Transverse colon (tissue), 4 donors: ENCODE results near the gene CDKN2C. TPM values are rescaled to one million over a fixed set of nuclear protein-coding genes. Genes with fewer than 3 reads are reported as not detected.
A peak's percentile ranks its signal among the peaks of the same experiment; 100 is the strongest.

ENCODE experiments used
- DNase-seq: peaks from one replicate; pipeline ENCODE4 v3.0.0-alpha.2; 2019
- H3K27ac ChIP-seq, 4 donors: fragments of 200-600 bp; sonication (generic); 2 replicates each; pipeline ENCODE4 v1.5.1; 2016 to 2018; ENCODE audit warnings: inconsistent platforms in 4 of 4
- H3K27me3 ChIP-seq: fragments of 200-600 bp; sonication (generic); 2 replicates; pipeline ENCODE4 v1.5.1; 2017; ENCODE audit warnings: inconsistent platforms
- H3K36me3 ChIP-seq, 4 donors: fragments of 200-600 bp; sonication (generic); 2 replicates each; pipeline ENCODE4 v1.5.1; 2017 to 2019; ENCODE audit warnings: inconsistent platforms in 4 of 4
- H3K4me1 ChIP-seq, 4 donors: fragments of 200-600 bp; sonication (generic); 2 replicates each; pipeline ENCODE4 v1.5.1; 2017 to 2020; ENCODE audit warnings: inconsistent platforms in 4 of 4
- H3K4me3 ChIP-seq, 4 donors: fragments of 200-600 bp; sonication (generic); 1 replicate in 1 of 4; 2 replicates in 3 of 4; pipeline versions ENCODE4 v1.5.1 to v1.6.1; 2017 to 2019; ENCODE audit warnings: inconsistent platforms in 4 of 4
- H3K9me3 ChIP-seq, 2 donors: fragments of 200-600 bp; sonication (generic); 2 replicates each; pipeline ENCODE4 v1.5.1; 2017 to 2019; ENCODE audit warnings: inconsistent platforms in 2 of 2
- EP300 ChIP-seq: sonication (generic); formaldehyde crosslinking; IDR thresholded peaks from one replicate; pipeline ENCODE4 v1.6.1; 2017; ENCODE audit warnings: antibody characterized with exemption, low read depth
- POLR2A ChIP-seq: fragments of 450-650 bp; IDR thresholded peaks from one replicate; pipeline ENCODE4 v1.6.1; 2016; ENCODE audit warnings: antibody characterized with exemption, mild to moderate bottlenecking, moderate library complexity
- POLR2AphosphoS5 ChIP-seq, 3 donors: sonication (generic); formaldehyde crosslinking; IDR thresholded peaks; one replicate each; pipeline ENCODE4 v1.6.1; 2016; ENCODE audit warnings: antibody characterized with exemption in 3 of 3
- WGBS, 2 donors: methylation state at CpG; one replicate each; pipeline ENCODE4 v1.1.5; 2018; ENCODE audit warnings: low coverage in 1 of 2; 5-methylcytosine and 5-hydroxymethylcytosine counted together
- in situ Hi-C, 4 donors: fragments of 200-750 bp; cut with MboI; loops; one replicate each; pipeline versions ENCODE4 v1.15.0 to v1.15.1; 2017; ENCODE audit warnings: low sequenced_read_pairs in 3 of 4, low pct_ligation_motif_present in 1 of 4, low pct_unique_long_range_greater_than_20kb in 1 of 4
- intact Hi-C: fragments of 100-400 bp; cut with DNase I; formaldehyde crosslinking; loops from one replicate; pipeline ENCODE4 v1.15.1; 2023; ENCODE audit warnings: low total_unique reads
- total RNA-seq, 4 donors: library from RNA; depleted of rRNA; stranded (reverse); fragments of >200 nt; gene quantifications; one replicate each; pipeline ENCODE4 v1.1.0, GENCODE V29; 2016
- TF ChIP-seq, protein P1 (sequence below), 5 experiments: fragments of 200-600 bp in 3 of 5; fragments of 450-650 bp in 2 of 5; sonication (generic) in 3 of 5; IDR thresholded peaks; 1 replicate in 2 of 5; 2 replicates in 3 of 5; pipeline ENCODE4 v1.5.1; 2016 to 2017; ENCODE audit warnings: antibody characterized with exemption in 5 of 5, inconsistent platforms in 3 of 5, mild to moderate bottlenecking in 2 of 5, moderate library complexity in 1 of 5

CDKN2C gene
- total RNA-seq, 4 donors from 2014 or later, result 6.7 to 10.3 (median 7.4) TPM; not detected in 1

DNA sequence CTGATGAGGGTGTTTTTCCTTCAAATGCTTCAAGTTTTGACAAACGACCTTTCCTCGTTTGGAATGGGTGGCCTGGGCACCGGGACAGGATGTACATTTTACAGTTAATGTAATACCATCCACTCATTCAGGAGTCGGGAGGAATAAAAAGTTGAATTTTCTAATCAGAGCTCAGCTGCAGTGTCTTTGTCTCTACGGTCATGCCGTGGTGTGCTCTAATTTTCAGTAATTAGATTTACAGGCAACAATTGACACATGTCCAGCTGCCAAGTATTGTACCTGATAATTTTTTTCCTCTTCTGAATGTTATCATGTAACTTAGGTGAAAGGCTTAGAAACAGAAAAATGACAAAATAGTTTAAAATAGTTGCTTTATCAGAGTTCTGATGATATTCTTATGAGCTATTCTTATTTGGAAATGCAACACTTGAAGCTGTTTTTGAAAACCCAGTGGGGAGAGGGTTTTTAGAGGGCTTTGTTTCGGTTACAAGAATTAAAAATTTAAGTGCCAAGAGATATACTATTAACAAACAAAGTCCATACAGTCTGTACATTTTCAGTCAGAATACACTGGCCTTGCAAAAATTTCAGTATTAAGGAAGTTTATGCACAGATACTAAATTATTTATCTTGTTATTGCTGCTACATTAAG, 1.0 kb downstream of the CDKN2C start:
- 21 to 23% methylated on average over 7 of the region's 7 CpGs for WGBS, 2 donors
- H3K27me3 ChIP-seq, result no peaks in the 10 kb centered on the region
- TF ChIP-seq, protein P1, sequence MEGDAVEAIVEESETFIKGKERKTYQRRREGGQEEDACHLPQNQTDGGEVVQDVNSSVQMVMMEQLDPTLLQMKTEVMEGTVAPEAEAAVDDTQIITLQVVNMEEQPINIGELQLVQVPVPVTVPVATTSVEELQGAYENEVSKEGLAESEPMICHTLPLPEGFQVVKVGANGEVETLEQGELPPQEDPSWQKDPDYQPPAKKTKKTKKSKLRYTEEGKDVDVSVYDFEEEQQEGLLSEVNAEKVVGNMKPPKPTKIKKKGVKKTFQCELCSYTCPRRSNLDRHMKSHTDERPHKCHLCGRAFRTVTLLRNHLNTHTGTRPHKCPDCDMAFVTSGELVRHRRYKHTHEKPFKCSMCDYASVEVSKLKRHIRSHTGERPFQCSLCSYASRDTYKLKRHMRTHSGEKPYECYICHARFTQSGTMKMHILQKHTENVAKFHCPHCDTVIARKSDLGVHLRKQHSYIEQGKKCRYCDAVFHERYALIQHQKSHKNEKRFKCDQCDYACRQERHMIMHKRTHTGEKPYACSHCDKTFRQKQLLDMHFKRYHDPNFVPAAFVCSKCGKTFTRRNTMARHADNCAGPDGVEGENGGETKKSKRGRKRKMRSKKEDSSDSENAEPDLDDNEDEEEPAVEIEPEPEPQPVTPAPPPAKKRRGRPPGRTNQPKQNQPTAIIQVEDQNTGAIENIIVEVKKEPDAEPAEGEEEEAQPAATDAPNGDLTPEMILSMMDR (IDR thresholded peaks at IDR 0.05), result no peak
- no peak for TF ChIP-seq POLR2AphosphoS5 (IDR thresholded peaks at IDR 0.05)
- no peak for TF ChIP-seq POLR2A
- TF ChIP-seq EP300, result no peak
- H3K9me3 ChIP-seq, result no peaks in the 10 kb centered on the region
- H3K4me1 ChIP-seq, result peaks cover 0 to 39% (median 13%) of the 10 kb centered on the region in 4 donors
- in situ Hi-C loops, result no loop called here
- no peak for DNase-seq
- peak overlapping the region; percentile 97 to 99 (median 98) for H3K27ac ChIP-seq
- intact Hi-C loops, result no loop called here
- no peaks in the 10 kb centered on the region for H3K36me3 ChIP-seq
- H3K4me3 ChIP-seq, result peak overlapping the region; percentile 9 to 92 (median 92)

DNA sequence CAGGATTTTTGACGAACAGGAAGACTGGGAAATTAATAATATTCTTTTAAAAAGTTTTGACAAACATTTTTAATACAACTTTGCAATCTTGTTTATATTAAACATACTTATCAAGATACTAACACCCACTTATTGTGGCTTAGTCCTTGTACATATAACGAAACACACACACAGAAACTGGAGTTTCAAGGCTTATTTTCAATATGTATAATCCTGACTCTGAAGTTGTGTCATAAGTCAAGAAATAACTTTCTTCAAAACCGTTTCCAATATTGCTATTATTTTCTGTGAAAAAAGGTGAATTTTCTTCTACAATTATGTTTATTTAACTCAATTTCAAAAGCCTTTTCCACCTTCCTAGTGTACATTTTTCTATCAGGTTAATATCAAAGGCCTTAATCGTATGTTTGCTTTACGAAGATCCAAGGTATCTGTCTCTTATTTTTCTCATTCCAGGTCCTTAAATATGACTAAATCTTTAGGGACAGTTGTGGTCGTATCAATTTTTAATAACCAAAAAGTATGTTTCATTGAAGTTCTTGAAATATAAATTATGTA, 1.8 kb downstream of the CDKN2C start:
- intact Hi-C loops, result no loop called here
- TF ChIP-seq POLR2AphosphoS5 (IDR thresholded peaks at IDR 0.05) (no peak), EP300 (no peak), POLR2A (no peak)
- TF ChIP-seq, protein P1 (IDR thresholded peaks at IDR 0.05), result no peak
- in situ Hi-C loops, result no loop called here
- Histone ChIP-seq H3K9me3 (no peaks in the 10 kb centered on the region), H3K4me3 (peak overlapping the region in 1 of 4 donors; percentile 92), H3K36me3 (no peaks in the 10 kb centered on the region), H3K27me3 (no peaks in the 10 kb centered on the region), H3K4me1 (peaks cover 0 to 44% (median 13%) of the 10 kb centered on the region in 4 donors), H3K27ac (peak overlapping the region in 3 of 4 donors; percentile 97 to 99 (median 98))
- 63 to 66% methylated on average over 6 of the region's 6 CpGs for WGBS, 2 donors
- no peak for DNase-seq

DNA sequence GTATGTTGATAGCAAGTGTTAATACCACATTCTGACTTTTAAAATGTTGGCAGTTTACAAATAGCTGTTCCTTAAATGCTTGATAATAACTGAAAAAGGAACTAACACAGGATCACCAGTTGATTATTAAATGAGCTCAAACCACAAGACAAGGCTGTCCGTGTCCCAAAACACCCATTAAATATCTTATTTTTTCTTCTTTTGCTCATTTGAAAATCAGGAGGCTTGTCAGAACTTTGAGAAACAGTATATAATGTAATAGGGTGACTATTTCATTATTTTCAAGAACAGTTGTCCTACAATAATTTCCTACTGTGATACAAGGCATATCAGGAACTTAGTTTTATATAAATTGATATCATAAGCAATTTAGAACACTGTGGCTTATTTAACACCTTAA, 2.7 kb downstream of the CDKN2C start:
- Histone ChIP-seq H3K9me3 (no peaks in the 10 kb centered on the region), H3K36me3 (no peaks in the 10 kb centered on the region), H3K4me1 (peaks cover 0 to 35% (median 7%) of the 10 kb centered on the region in 4 donors), H3K4me3 (peak overlapping the region in 1 of 4 donors; percentile 11), H3K27me3 (no peaks in the 10 kb centered on the region), H3K27ac (peak overlapping the region in 1 of 4 donors; percentile 22)
- in situ Hi-C loops (no loop called here), intact Hi-C loops (no loop called here)
- no peak for TF ChIP-seq POLR2AphosphoS5 (IDR thresholded peaks at IDR 0.05)
- no peak for TF ChIP-seq POLR2A
- TF ChIP-seq, protein P1 (IDR thresholded peaks at IDR 0.05), result no peak
- TF ChIP-seq EP300, result no peak
- DNase-seq, result no peak
- 33 to 63% methylated on average over 1 of the region's 1 CpG for WGBS, 2 donors

DNA sequence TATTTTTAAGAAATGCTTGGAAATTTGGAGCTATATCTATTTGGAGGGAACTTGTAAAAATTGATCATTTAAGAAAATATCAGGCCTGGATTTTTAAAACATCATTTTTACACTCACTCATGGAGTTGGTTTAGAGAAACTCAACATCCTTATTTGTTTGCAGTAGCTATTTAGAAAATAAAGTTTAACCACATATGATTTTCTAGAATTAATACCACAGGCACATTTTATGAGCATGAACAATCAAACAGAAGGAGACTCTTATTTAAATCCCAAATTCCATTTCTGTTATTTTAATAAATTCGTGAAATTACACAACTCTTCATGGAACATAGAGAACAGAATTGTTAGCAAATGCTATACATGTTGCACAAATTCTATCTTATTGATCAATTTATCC, 3.2 kb downstream of the CDKN2C start:
- H3K4me3 ChIP-seq, result peak overlapping the region in 1 of 4 donors; percentile 11
- in situ Hi-C loops (no loop called here), intact Hi-C loops (no loop called here)
- H3K36me3 ChIP-seq, result no peaks in the 10 kb centered on the region
- peaks cover 0 to 33% (median 7%) of the 10 kb centered on the region in 4 donors for H3K4me1 ChIP-seq
- H3K9me3 ChIP-seq, result no peaks in the 10 kb centered on the region
- H3K27me3 ChIP-seq, result no peaks in the 10 kb centered on the region
- WGBS, 2 donors, result 79 to 90% methylated on average over 1 of the region's 1 CpG
- no peak for DNase-seq
- TF ChIP-seq EP300 (no peak), POLR2A (no peak), POLR2AphosphoS5 (IDR thresholded peaks at IDR 0.05) (no peak)
- TF ChIP-seq, protein P1 (IDR thresholded peaks at IDR 0.05), result no peak
- H3K27ac ChIP-seq, result peak overlapping the region in 3 of 4 donors; percentile 8 to 22 (median 12)
